ENCODE results near the gene CRYBA1.
A peak's percentile ranks its signal among the peaks of the same experiment; 100 is the strongest.

CRYBA1 gene

GRCh38 chr17:29283961-29284360, 37.3 kb downstream of the CRYBA1 start:
- no peak for DNase-seq

GRCh38 chr17:29289852-29290251, 43.2 kb downstream of the CRYBA1 start:
- no peak for DNase-seq

GRCh38 chr17:29291163-29291752, 44.6 kb downstream of the CRYBA1 start:
- DNase-seq = peak; percentile 66

GRCh38 chr17:29292071-29292991, 45.7 kb downstream of the CRYBA1 start:
- DNase-seq = peak; percentile 21

GRCh38 chr17:29292992-29293889, 46.6 kb downstream of the CRYBA1 start:
- peak; percentile 55 for DNase-seq

GRCh38 chr17:29293890-29294579, 47.4 kb downstream of the CRYBA1 start, which contains the start of gene NUFIP2:
Gene NUFIP2, minus strand, starts transcription at chr17:29294148. Its CDS starts 89 bp downstream, at chr17:29294059.
- peak; percentile 98 for DNase-seq

- DNase-seq = no peak
Measured at GRCh38 chr17:29294580-29294900, 47.9 kb downstream of the CRYBA1 start.

- DNase-seq = no peak
Measured at GRCh38 chr17:29295420-29295819, 48.8 kb downstream of the CRYBA1 start.

- no peak for DNase-seq
Measured at GRCh38 chr17:29299031-29299430, 52.4 kb downstream of the CRYBA1 start.

- DNase-seq = no peak
Measured at GRCh38 chr17:29303386-29303785, 56.7 kb downstream of the CRYBA1 start.

Measured in fibroblast of skin of right quadriceps (primary cell).